Measurements from ENCODE around the gene DCP1B. TPM values are rescaled to one million over a fixed set of nuclear protein-coding genes. Genes with fewer than 3 reads are reported as not detected.

DCP1B gene
- total and polyA plus RNA-seq, 2 of the 4 experiments (the other 2 are of a cell fraction) = 13.3 to 19.7 TPM

DNA sequence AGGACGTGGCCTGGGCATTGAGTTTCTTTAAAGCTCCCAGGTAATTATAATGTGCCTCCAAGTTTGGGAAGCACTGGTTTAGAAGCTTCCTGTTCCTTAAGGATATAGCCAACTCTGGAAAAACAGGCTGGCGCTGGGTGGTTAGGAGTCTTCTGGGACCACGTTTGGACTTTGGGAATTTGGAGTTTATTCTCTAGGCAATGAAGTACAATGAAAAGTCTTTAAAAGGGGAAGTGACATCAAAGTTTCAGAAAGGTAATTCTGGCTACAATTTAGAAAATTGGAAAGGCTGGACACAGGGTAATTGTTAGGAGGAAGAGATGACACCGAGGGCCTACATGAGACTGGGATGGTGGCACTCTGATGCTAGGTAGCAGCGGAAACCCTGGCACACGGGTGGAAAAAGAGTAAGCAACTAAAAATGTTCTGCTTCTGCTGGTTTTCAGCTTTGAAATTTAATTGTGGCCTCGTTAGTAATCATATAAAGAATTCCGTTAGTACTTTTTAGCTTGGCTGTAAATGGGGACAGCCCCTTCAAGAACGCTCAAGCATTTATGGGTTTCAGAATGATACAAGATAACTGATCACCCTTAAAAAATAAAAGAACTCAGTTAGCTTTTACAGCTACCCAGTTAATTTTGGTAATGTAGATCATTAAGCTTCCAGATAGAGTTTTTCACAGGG lies 12.7 kb upstream of the DCP1B start:
- dilution Hi-C loops (cut with HindIII; ENCODE audit: low sequenced_read_pairs, unreplicated experiment) (no loop called here), intact Hi-C loops (cut with micrococcal nuclease) (no loop called here), in situ Hi-C loops (cut with MboI; ENCODE audit: low sequenced_read_pairs) (no loop called here)
- H2BK5ac ChIP-seq (ENCODE audit: low read depth, low read length, poor library complexity, severe bottlenecking) = no peak overlapping the region
- H3K9me3 ChIP-seq (ENCODE audit: control insufficient read depth, insufficient read depth, low read length) = no peaks in the 10 kb centered on the region
- no peak overlapping the region for H3K56ac ChIP-seq (ENCODE audit: extremely low read depth, insufficient read depth, low read length)
- POLR2A ChIA-PET (ENCODE audit: unreplicated experiment) = no interaction called here
- no peak overlapping the region for H3K23ac ChIP-seq (ENCODE audit: low read depth, low read length)
- H3K36me3 ChIP-seq (ENCODE audit: control insufficient read depth, insufficient read depth, low read length) = no peaks in the 10 kb centered on the region
- 91% methylated on average over 5 of the region's 9 CpGs; no CpG with 5 or more reads in 1 of the 2 experiments for WGBS, 2 experiments (ENCODE audit: extremely low coverage in 2 of 2, insufficient read length in 1 of 2)
- no peak overlapping the region for H4K91ac ChIP-seq (ENCODE audit: insufficient read depth, low read depth, low read length)
- no peak overlapping the region for H3K4me2 ChIP-seq (ENCODE audit: low read depth, low read length)
- H3K4ac ChIP-seq (ENCODE audit: low read depth, low read length) = no peak overlapping the region
- peaks cover 7% of the 10 kb centered on the region for H3K9me1 ChIP-seq (ENCODE audit: insufficient read depth, low read length)
- H2BK120ac ChIP-seq (ENCODE audit: low read depth, low read length) = no peak overlapping the region
- CTCF ChIA-PET = interaction anchor here (1.4 kb wide), 1 partner anchor 566 kb away, joined by 5 read pairs; no protein-coding TSS in a partner anchor
- no peak overlapping the region for H2BK15ac ChIP-seq (ENCODE audit: low read depth, low read length)
- no TSS peak for BruUV-seq (replicated peaks)
- H4K5ac ChIP-seq (ENCODE audit: low read depth, low read length) = no peak overlapping the region
- no peak overlapping the region for H4K8ac ChIP-seq (ENCODE audit: low read depth in 2 of 2, low read length in 2 of 2)
- TF ChIP-seq NFE2L2 (IDR thresholded peaks at IDR 0.05; ENCODE audit: low read depth, low read length) = no peak
- no peak for TF ChIP-seq CEBPB (IDR thresholded peaks at IDR 0.05; ENCODE audit: low read depth, low read length)
- no peak for TF ChIP-seq POLR2A (IDR thresholded peaks at IDR 0.05; ENCODE audit: low read depth, low read length)
- TF ChIP-seq RAD21 (IDR thresholded peaks at IDR 0.05; ENCODE audit: low read length) = no peak
- TF ChIP-seq RFX5 (IDR thresholded peaks at IDR 0.05; ENCODE audit: low read depth, low read length) = no peak
- no peak for TF ChIP-seq SMC3 (IDR thresholded peaks at IDR 0.05; ENCODE audit: low read depth, low read length)
- no peak for TF ChIP-seq RCOR1 (IDR thresholded peaks at IDR 0.05; ENCODE audit: insufficient replicate concordance, low read length)
- TF ChIP-seq MAZ (IDR thresholded peaks at IDR 0.05; ENCODE audit: borderline replicate concordance, low read depth, low read length) = no peak
- no peak for TF ChIP-seq BHLHE40 (IDR thresholded peaks at IDR 0.05; ENCODE audit: low read depth, low read length)
- no peak for TF ChIP-seq MAFK (IDR thresholded peaks at IDR 0.05; ENCODE audit: low read depth, low read length)
- TF ChIP-seq, protein P1, sequence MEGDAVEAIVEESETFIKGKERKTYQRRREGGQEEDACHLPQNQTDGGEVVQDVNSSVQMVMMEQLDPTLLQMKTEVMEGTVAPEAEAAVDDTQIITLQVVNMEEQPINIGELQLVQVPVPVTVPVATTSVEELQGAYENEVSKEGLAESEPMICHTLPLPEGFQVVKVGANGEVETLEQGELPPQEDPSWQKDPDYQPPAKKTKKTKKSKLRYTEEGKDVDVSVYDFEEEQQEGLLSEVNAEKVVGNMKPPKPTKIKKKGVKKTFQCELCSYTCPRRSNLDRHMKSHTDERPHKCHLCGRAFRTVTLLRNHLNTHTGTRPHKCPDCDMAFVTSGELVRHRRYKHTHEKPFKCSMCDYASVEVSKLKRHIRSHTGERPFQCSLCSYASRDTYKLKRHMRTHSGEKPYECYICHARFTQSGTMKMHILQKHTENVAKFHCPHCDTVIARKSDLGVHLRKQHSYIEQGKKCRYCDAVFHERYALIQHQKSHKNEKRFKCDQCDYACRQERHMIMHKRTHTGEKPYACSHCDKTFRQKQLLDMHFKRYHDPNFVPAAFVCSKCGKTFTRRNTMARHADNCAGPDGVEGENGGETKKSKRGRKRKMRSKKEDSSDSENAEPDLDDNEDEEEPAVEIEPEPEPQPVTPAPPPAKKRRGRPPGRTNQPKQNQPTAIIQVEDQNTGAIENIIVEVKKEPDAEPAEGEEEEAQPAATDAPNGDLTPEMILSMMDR (conservative IDR thresholded peaks at IDR 0.05; ENCODE audit: low read depth, low read length) = no peak
- H2BK20ac ChIP-seq (ENCODE audit: low read depth, low read length) = no peak overlapping the region
- H3K79me1 ChIP-seq (ENCODE audit: low read depth in 1 of 2, low read length in 2 of 2) = no peaks in the 10 kb centered on the region
- H3K14ac ChIP-seq (replicated peaks; ENCODE audit: low read depth, low read length) = no peak overlapping the region
- H3K27me3 ChIP-seq (ENCODE audit: control insufficient read depth, insufficient read depth, low read length) = peaks cover 9% of the 10 kb centered on the region
- H3K18ac ChIP-seq (ENCODE audit: low read depth, low read length) = no peak overlapping the region
- no peak overlapping the region for H3K27ac ChIP-seq (ENCODE audit: insufficient read depth, low read length)
- no peak overlapping the region for H2AK5ac ChIP-seq (ENCODE audit: low read depth, low read length)
- DNase-seq = no peak
- no peak overlapping the region for H2AK9ac ChIP-seq (replicated peaks; ENCODE audit: low read depth, low read length, poor library complexity)
- H3K4me1 ChIP-seq (ENCODE audit: control insufficient read depth, insufficient read depth, low read length) = peaks cover 8% of the 10 kb centered on the region
- H3K4me3 ChIP-seq (ENCODE audit: insufficient read depth, low read depth, low read length) = no peak overlapping the region
- H3K9ac ChIP-seq (ENCODE audit: low read depth, low read length) = no peak overlapping the region
- ATAC-seq (ENCODE audit: low read depth) = no peak
- H2AFZ ChIP-seq (replicated peaks; ENCODE audit: low read length, poor library complexity) = no peak overlapping the region
- H4K20me1 ChIP-seq (ENCODE audit: insufficient read depth, low read length) = no peaks in the 10 kb centered on the region
